ENCODE measurements around the gene NEU4.
"Not testable (repeated sequence)": the region's sequence is repeated elsewhere in the genome, so short reads cannot be mapped to it uniquely, and the experiment has no call there.

Gene NEU4

GRCh38 chr2:241799522-241800197, 9.3 kb upstream of the NEU4 start:
- no peak for DNase-seq

- DNase-seq = not testable (repeated sequence)
These were observed 8.6 kb upstream of the NEU4 start for GRCh38 chr2:241800198-241800903.

GRCh38 chr2:241801611-241802420, 7.2 kb upstream of the NEU4 start:
- no peak for DNase-seq

GRCh38 chr2:241802421-241803318, 6.3 kb upstream of the NEU4 start:
- no peak for DNase-seq

- no peak for DNase-seq
These were observed 5.3 kb upstream of the NEU4 start for GRCh38 chr2:241803387-241804325.

- DNase-seq = no peak
These were observed 4.4 kb upstream of the NEU4 start for GRCh38 chr2:241804326-241805229.

- not testable (repeated sequence) for DNase-seq
These were observed 2.8 kb upstream of the NEU4 start for GRCh38 chr2:241806217-241806616.

- no peak for DNase-seq
These were observed 807 bp upstream of the NEU4 start for GRCh38 chr2:241808051-241808720.

GRCh38 chr2:241809383-241810306, 652 bp downstream of the NEU4 start:
- no peak for DNase-seq

- DNase-seq = no peak
These were observed 1.6 kb downstream of the NEU4 start for GRCh38 chr2:241810307-241811200.

- DNase-seq = no peak
These were observed 2.4 kb downstream of the NEU4 start for GRCh38 chr2:241811201-241811951.

GRCh38 chr2:241811952-241812729, 3.1 kb downstream of the NEU4 start:
- no peak for DNase-seq

GRCh38 chr2:241812730-241813643, 4.0 kb downstream of the NEU4 start:
- no peak for DNase-seq

GRCh38 chr2:241813644-241814392, 4.8 kb downstream of the NEU4 start:
- no peak for DNase-seq

Measured in bone marrow (tissue), 2 donors.